K562 (cell line): Measurements from ENCODE around the gene CTNNA3. TPM values are rescaled to one million over a fixed set of nuclear protein-coding genes. Genes with fewer than 3 reads are reported as not detected.

ENCODE experiments used
- EWSR1 ChIP-seq: fragments of 450-650 bp; IDR thresholded peaks from 2 replicates; pipeline ENCODE4 v1.6.1; 2018; ENCODE audit warnings: borderline replicate concordance, mild to moderate bottlenecking, low read depth, moderate library complexity; ENCODE audit not compliant: partially characterized antibody
- MGA ChIP-seq: fragments of 450-650 bp; IDR thresholded peaks from 2 replicates; pipeline ENCODE4 v1.6.1; 2016; ENCODE audit warnings: mild to moderate bottlenecking, moderate library complexity
- SMARCA4 ChIP-seq: fragments of 450-650 bp; IDR thresholded peaks from 2 replicates; pipeline ENCODE4 v1.6.1; 2016
- TEAD1 ChIP-seq, 2 experiments: fragments of 450-650 bp in 1 of 2; sonication (generic) in 1 of 2; formaldehyde crosslinking; IDR thresholded peaks; 2 replicates each; pipeline versions ENCODE4 v1.4.0 to v1.8.0; 2020 to 2022; ENCODE audit warnings: mild to moderate bottlenecking in 2 of 2, missing genetic modification reagents in 1 of 2
- ZNF407 ChIP-seq: fragments of 450-650 bp; IDR thresholded peaks from 2 replicates; pipeline ENCODE4 v1.6.1; 2016; ENCODE audit warnings: low read depth
- polyA plus RNA-seq, 8 experiments: library from polyadenylated mRNA; depleted of rRNA in 4 of 8; stranded (reverse) in 5 of 8; unstranded in 3 of 8; fragments of >200 nt; fragmentation: Nextera tagmentation in 2 of 8; fragmentation: Illumina TruSeq in 1 of 8; extraction: Ambion mirVana in 2 of 8; extraction: Trizol in 1 of 8; gene quantifications; 2 replicates each; pipeline versions ENCODE4 v1.2.1 to v1.2.3, GENCODE V29; 2011 to 2014; ENCODE audit warnings: inconsistent platforms in 1 of 8, missing spikeins in 1 of 8
- total RNA-seq, 7 experiments: library from RNA; depleted of rRNA in 6 of 7; stranded (reverse); fragments of >200 nt in 6 of 7; fragmentation: Illumina TruSeq in 2 of 7; extraction: Trizol in 2 of 7; gene quantifications; 2 replicates each; pipeline versions ENCODE4 v1.2.1 to v1.2.3, GENCODE V29; 2011 to 2021; ENCODE audit warnings: low replicate concordance in 1 of 7

The CTNNA3 gene
- total and polyA plus RNA-seq, 9 of the 15 experiments (the other 6 are each of a cell fraction or from before 2014, with no cell fraction given) = 0.04 TPM; not detected in 8

GRCh38 chr10:66242885-66243284, 1453.1 kb downstream of the CTNNA3 start (continued):
- TF ChIP-seq MGA (no peak), SMARCA4 (no peak), TEAD1 (CRISPR knock-in tag; IDR thresholded peaks at IDR 0.05) (no peak), EWSR1 (no peak), ZNF407 (no peak)
